ENCODE results near the gene CTSA.
"Not testable (repeated sequence)": the region's sequence is repeated elsewhere in the genome, so short reads cannot be mapped to it uniquely, and the experiment has no call there.

CTSA gene

GRCh38 chr20:45919542-45920399 is 28.6 kb downstream of the CTSA start:
- no peak for DNase-seq

DNA sequence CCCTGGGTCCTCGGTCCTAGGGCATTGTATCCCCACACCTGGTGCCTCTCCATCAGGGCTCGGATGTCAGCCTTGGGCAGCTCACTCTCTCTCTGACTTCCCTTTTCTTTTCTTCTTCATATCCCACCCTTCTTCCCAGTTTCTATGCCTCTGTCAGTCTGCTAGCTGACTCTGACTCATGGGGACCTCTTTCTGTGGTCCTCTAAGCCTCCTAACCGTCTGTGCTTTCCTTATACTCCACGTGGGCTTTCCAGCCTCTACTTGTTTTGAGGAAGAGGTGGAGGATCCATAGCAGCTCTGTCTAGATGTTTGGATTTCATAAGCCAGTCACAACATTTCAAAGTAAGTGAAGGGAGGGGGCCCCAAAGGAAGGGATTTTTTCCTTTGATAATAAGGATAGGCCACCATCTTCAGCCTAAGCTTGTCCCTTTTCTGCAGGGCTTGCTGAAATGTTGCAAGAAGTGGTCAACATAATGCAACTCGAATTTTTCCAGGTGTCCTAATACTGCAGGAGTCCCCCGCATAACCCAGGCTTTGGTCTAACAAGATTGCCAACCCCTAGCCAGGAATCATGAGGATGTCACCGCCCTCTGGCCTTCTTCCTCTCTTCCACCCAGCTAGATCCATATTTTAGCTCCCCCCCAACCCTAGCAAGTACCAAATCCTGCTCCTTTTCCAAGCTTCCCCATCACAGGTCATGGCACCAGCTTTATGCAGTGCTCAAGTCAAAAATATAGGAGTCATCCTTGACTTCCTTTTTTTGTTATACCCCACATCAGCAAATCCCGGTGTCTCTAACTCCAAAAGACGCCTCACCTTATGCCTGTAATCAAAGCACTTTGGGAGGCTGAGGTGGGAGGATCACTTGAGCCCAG is 29.6 kb downstream of the CTSA start:
- DNase-seq, result no peak

- DNase-seq, result no peak
These were observed 30.4 kb downstream of the CTSA start for GRCh38 chr20:45921337-45922189.

GRCh38 chr20:45924391-45925261 is 33.5 kb downstream of the CTSA start:
- peak in 1 of 2 donors; percentile 36 for DNase-seq

DNA sequence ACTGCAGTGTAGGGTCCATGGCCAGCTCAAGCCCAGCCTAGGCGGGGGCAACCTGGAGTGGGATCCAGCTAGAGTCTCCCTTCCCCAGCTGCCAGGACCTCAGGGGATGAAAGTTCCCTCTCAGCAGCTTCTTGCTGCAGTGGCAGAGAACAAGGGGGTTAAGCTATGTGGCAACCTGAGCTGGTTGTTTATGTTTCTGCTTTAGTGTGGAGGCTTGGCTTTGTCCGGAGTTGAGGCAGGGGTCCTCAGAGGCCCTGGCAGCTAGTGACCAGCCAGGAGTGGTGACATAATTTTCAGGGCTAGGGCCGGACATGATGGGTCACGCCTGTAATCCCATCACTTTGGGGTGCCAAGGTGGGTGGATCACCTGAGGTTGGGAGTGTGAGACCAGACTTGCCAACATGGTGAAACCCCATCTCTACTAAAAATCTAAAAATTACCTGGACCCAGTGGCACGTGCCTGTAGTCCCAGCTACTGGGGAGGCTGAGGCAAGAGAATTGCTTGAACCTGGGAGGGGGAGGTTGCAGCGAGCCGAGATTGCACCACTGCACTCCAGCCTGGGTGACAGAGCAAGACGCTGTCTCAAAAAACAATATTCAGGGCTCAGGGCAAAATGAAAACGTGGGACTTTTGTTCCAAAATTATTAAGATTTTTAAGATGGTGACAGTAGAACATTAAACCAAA is 34.8 kb downstream of the CTSA start:
- no peak for DNase-seq

DNA sequence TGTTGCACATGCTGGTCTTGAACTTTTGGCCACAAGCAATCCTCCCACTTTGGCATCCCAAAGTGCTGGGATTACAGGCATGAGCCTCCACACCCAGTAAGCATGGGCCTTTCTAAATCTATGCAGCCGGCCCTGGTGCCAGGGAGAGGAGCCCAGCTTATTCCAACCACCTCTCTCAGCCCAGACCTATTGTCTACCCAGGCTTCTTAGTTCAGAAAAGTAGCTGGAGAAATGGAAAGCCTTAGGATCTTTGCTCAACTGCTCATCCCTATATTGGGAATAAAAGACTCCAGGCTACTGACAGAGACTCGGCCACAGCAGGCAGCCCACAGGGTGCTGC is 35.6 kb downstream of the CTSA start:
- DNase-seq, result no peak

- DNase-seq, result no peak
These were observed 36.1 kb downstream of the CTSA start for GRCh38 chr20:45927071-45927878.

GRCh38 chr20:45931680-45932079 is 40.5 kb downstream of the CTSA start:
- not testable (repeated sequence) for DNase-seq

- peak; percentile 17 to 34 for DNase-seq
These were observed 42.3 kb downstream of the CTSA start for GRCh38 chr20:45933266-45934045.

- no peak for DNase-seq
These were observed 43.0 kb downstream of the CTSA start for GRCh38 chr20:45934046-45934585.

- DNase-seq, result peak; percentile 93 to 98
These were observed 43.7 kb downstream of the CTSA start, which contains the start of gene PCIF1 for GRCh38 chr20:45934586-45935415. PCIF1 (plus strand) TSS chr20:45934683; CDS start chr20:45939000, 4,317 bp downstream.

DNA sequence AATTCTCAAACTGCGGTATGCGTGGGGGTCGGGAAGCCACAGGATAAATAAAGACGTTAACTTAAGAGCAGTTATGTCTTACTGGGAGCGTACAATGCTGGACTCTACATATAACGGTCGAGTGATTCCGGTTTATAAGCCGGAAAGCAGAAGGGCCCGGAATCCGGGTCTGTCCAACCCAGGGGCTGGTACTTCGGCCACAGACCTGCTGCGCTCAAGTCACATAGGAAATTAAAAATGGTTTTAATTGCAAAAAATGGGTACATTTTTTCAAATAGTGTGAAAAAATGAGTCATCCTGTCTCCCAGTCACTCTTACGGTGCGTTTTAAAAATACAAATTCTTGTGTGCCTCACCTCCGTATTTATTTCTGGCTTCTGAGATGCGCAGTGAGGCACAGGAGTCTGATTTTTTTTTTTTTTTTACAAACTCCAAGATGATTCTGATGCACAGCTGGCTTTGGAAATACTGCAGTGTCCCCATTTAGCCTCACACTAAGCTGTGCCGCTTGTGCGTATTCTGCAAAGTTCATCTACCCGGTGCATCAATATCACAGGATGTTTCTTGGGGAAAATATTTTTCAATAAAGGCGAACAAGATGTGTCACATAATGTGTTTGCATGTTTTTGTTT is 44.4 kb downstream of the CTSA start:
- DNase-seq, result no peak

DNA sequence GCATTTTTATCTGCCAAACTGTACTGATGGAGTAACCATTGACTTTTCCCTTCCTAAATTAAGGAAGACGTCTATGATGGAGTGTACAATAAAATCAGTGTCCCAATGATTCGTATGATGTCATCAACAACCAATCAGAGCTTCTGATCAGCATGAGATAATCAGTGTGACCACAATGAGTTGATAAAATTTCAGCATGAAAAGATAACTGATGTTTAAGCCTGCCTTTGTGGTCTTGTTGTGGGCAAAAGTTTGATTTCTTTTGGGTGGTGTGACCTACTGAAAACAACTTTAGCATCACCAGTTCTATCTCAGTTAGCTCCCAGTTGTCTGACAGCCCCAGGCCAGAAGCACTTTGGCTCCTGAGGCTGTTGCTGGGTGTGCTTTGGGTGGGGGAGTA is 46.6 kb downstream of the CTSA start:
- no peak for DNase-seq

GRCh38 chr20:45938727-45939438 is 47.7 kb downstream of the CTSA start:
- no peak for DNase-seq

DNA sequence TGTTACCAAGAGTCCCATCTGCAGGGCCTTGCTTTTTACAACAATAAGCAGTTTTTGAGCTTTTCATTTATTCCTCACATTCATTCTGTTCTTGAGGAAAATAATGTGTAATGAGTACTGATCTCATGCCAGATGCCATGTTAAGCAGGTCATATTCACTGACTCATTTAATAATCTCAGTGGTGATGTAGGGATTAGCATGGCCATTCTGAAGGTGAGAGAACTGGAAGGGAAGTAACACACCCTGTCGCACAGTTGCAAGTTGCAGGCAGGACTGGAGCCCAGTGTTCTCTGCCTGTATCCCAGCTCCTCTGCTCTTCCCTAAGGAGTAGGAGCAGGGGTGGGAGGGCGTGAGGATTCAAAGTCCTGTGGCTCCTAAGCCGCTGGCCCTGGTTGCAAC is 48.9 kb downstream of the CTSA start:
- no peak for DNase-seq

- no peak for DNase-seq
These were observed 49.3 kb downstream of the CTSA start for GRCh38 chr20:45940469-45940868.

DNA sequence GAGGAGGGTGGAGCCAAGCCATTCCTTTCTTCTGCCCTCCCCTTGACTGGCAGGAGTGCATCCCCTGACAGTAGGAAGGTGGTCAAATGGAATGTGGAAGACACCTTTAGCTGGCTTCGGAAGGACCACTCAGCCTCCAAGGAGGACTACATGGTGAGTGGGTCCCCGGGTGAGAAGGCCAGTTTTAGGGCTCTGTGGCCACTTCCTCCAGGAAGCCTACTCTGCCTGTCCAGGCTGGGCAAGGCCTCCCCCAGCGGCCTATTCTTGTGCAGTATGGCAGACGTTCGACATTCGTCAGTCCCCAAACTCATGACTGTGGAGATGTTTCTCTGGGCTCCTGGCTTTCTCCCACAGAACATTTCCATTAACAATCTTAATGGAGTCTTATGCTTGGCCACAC is 52.5 kb downstream of the CTSA start:
- no peak for DNase-seq

Measured in bone marrow (tissue), 2 donors.